Measurements from ENCODE around the gene CFAP97.

CFAP97 gene

DNA sequence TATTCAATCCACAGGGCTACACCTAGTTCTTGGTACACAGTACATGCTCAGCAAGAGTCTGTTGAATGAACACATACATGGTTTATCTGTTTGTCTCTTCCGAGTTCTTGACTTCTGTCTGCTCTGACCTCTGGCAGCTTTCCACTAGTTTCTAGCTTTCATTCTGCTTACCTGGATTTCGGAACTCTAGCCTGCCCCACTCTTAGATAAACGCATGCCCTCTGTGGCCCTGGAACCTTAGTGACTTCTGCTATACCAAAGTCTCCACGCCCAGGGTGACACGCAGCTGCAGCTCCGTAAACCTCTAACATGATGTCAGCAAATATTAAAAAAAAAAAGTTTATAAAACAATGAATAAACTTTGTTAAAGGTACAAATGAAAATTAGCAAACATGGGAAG, 62.0 kb downstream of the CFAP97 start:
- H3K27me3 ChIP-seq (ENCODE audit: insufficient read depth, poor library complexity, severe bottlenecking), result peaks cover 38% of the 10 kb centered on the region
- no peak overlapping the region for H3K4me3 ChIP-seq (replicated peaks; ENCODE audit: insufficient read depth, low read length)
- no peak overlapping the region for H3K27ac ChIP-seq (replicated peaks)
- TF ChIP-seq, protein P1, sequence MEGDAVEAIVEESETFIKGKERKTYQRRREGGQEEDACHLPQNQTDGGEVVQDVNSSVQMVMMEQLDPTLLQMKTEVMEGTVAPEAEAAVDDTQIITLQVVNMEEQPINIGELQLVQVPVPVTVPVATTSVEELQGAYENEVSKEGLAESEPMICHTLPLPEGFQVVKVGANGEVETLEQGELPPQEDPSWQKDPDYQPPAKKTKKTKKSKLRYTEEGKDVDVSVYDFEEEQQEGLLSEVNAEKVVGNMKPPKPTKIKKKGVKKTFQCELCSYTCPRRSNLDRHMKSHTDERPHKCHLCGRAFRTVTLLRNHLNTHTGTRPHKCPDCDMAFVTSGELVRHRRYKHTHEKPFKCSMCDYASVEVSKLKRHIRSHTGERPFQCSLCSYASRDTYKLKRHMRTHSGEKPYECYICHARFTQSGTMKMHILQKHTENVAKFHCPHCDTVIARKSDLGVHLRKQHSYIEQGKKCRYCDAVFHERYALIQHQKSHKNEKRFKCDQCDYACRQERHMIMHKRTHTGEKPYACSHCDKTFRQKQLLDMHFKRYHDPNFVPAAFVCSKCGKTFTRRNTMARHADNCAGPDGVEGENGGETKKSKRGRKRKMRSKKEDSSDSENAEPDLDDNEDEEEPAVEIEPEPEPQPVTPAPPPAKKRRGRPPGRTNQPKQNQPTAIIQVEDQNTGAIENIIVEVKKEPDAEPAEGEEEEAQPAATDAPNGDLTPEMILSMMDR (IDR thresholded peaks at IDR 0.05; ENCODE audit: insufficient read depth, low read length), result no peak
- TF ChIP-seq SPI1 (IDR thresholded peaks at IDR 0.05; ENCODE audit: borderline replicate concordance, low read depth) (no peak), GABPA (IDR thresholded peaks at IDR 0.05; ENCODE audit: low read depth) (no peak), POLR2AphosphoS5 (IDR thresholded peaks at IDR 0.05; ENCODE audit: low read depth) (no peak)
- TF ChIP-seq, protein P2, sequence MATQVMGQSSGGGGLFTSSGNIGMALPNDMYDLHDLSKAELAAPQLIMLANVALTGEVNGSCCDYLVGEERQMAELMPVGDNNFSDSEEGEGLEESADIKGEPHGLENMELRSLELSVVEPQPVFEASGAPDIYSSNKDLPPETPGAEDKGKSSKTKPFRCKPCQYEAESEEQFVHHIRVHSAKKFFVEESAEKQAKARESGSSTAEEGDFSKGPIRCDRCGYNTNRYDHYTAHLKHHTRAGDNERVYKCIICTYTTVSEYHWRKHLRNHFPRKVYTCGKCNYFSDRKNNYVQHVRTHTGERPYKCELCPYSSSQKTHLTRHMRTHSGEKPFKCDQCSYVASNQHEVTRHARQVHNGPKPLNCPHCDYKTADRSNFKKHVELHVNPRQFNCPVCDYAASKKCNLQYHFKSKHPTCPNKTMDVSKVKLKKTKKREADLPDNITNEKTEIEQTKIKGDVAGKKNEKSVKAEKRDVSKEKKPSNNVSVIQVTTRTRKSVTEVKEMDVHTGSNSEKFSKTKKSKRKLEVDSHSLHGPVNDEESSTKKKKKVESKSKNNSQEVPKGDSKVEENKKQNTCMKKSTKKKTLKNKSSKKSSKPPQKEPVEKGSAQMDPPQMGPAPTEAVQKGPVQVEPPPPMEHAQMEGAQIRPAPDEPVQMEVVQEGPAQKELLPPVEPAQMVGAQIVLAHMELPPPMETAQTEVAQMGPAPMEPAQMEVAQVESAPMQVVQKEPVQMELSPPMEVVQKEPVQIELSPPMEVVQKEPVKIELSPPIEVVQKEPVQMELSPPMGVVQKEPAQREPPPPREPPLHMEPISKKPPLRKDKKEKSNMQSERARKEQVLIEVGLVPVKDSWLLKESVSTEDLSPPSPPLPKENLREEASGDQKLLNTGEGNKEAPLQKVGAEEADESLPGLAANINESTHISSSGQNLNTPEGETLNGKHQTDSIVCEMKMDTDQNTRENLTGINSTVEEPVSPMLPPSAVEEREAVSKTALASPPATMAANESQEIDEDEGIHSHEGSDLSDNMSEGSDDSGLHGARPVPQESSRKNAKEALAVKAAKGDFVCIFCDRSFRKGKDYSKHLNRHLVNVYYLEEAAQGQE (IDR thresholded peaks at IDR 0.05; ENCODE audit: insufficient replicate concordance, low read depth), result no peak
- no peak for DNase-seq (ENCODE audit: low read depth in 1 of 2, low spot score in 1 of 2)

DNA sequence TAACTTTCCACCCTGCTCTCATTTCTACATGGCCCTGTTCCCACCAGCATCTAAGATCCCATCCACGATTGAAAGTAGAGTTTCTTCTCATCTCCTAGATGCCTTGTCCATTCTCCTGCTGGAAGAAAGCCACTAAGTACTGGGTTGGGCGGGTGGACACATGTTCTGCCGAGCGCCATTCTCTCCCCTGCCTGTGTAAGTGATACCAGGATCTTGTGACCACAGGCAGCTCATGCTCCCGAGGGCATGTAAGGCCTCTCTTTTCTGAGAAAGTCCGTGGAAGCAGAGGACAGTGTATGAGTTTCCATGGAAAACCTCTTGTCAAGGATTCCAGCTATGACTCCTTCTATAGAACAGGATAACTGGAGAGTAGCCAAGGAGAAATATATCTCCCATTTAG, 64.1 kb downstream of the CFAP97 start:
- TF ChIP-seq, protein P1 (IDR thresholded peaks at IDR 0.05; ENCODE audit: insufficient read depth, low read length), result no peak
- no peak for TF ChIP-seq GABPA (IDR thresholded peaks at IDR 0.05; ENCODE audit: low read depth)
- no peak for TF ChIP-seq POLR2AphosphoS5 (IDR thresholded peaks at IDR 0.05; ENCODE audit: low read depth)
- no peak for TF ChIP-seq SPI1 (IDR thresholded peaks at IDR 0.05; ENCODE audit: borderline replicate concordance, low read depth)
- TF ChIP-seq, protein P2 (IDR thresholded peaks at IDR 0.05; ENCODE audit: insufficient replicate concordance, low read depth), result no peak
- no peak for DNase-seq (ENCODE audit: low read depth in 1 of 2, low spot score in 1 of 2)
- H3K4me3 ChIP-seq (replicated peaks; ENCODE audit: insufficient read depth, low read length), result no peak overlapping the region
- H3K27ac ChIP-seq (replicated peaks), result no peak overlapping the region
- peaks cover 38% of the 10 kb centered on the region for H3K27me3 ChIP-seq (ENCODE audit: insufficient read depth, poor library complexity, severe bottlenecking)

DNA sequence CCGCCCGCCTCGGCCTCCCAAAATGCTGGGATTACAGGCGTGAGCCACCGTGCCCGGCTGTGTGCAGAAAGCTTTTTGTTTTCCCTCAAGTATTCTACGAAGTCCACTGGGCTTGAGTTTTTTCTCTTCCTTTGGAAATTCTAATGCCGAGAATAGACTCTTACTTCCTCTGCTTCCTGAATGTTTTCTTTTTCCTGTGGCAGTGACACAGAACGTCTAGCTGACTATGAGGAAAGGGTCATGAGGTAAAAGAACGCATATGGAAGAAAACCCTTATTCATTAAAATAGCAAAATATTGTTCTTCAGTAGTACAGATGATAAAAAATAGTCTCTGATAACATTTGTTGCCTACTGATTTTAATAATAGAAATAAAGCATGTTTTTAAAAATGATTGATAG, 65.6 kb downstream of the CFAP97 start:
- TF ChIP-seq GABPA (IDR thresholded peaks at IDR 0.05; ENCODE audit: low read depth) (no peak), SPI1 (IDR thresholded peaks at IDR 0.05; ENCODE audit: borderline replicate concordance, low read depth) (no peak), POLR2AphosphoS5 (IDR thresholded peaks at IDR 0.05; ENCODE audit: low read depth) (no peak)
- TF ChIP-seq, protein P1 (IDR thresholded peaks at IDR 0.05; ENCODE audit: insufficient read depth, low read length), result no peak
- TF ChIP-seq, protein P2 (IDR thresholded peaks at IDR 0.05; ENCODE audit: insufficient replicate concordance, low read depth), result no peak
- H3K27me3 ChIP-seq (ENCODE audit: insufficient read depth, poor library complexity, severe bottlenecking), result peaks cover 30% of the 10 kb centered on the region
- no peak overlapping the region for H3K4me3 ChIP-seq (replicated peaks; ENCODE audit: insufficient read depth, low read length)
- H3K27ac ChIP-seq (replicated peaks), result no peak overlapping the region
- no peak for DNase-seq (ENCODE audit: low read depth in 1 of 2, low spot score in 1 of 2)

All from HL-60 (cell line).